Mucosa of stomach (tissue), 1 donor: ENCODE measurements around the gene FGD6.
"Not testable (repeated sequence)": the region's sequence is repeated elsewhere in the genome, so short reads cannot be mapped to it uniquely, and the experiment has no call there.

ENCODE experiments used
- H3K27me3 ChIP-seq: one replicate; pipeline ENCODE4 v1.7.0; 2013; ENCODE audit warnings: mild to moderate bottlenecking, low read length; ENCODE audit not compliant: control insufficient read depth, insufficient read depth
- H3K36me3 ChIP-seq: one replicate; pipeline ENCODE4 v1.7.0; 2013; ENCODE audit warnings: low read length; ENCODE audit not compliant: control insufficient read depth, insufficient read depth
- H3K4me1 ChIP-seq: one replicate; pipeline ENCODE4 v1.7.0; 2013; ENCODE audit warnings: mild to moderate bottlenecking, low read length; ENCODE audit not compliant: control insufficient read depth, insufficient read depth
- H3K4me3 ChIP-seq: one replicate; pipeline ENCODE4 v1.7.0; 2013; ENCODE audit warnings: low read length
- H3K9ac ChIP-seq: one replicate; pipeline ENCODE4 v1.7.0; 2013; ENCODE audit warnings: mild to moderate bottlenecking, low read length, moderate library complexity
- H3K9me3 ChIP-seq: one replicate; pipeline ENCODE4 v1.7.0; 2013; ENCODE audit warnings: mild to moderate bottlenecking, low read length, moderate library complexity; ENCODE audit not compliant: control insufficient read depth
- donor health status: Pancreatic carcinoma.

Gene FGD6

DNA sequence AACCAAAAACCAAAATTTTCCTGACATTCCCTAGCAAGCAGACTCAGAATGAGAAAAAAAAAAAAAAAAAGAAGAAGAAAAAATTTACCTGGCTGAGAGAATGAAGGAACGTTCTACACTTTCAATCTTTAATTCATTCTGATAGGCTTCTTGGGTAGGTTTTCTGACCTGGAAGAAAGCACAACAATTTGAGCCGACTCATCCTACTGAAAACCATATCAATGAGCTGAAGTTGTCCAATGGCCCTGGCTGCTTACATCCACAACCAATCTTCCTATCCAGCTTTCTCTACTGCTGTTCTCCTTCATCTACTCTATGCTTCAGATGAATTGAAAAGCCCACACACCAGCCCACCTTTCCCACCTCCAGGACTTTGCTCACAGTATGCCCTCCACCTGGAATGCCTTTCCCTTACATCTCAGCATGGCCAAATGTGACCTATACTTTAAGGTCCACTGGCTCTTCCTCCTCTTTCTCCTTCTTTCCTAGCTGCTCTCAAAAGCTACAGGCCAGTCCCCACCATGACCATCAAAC, 112.3 kb downstream of the FGD6 start:
- H3K4me3 ChIP-seq: no peak overlapping the region
- peaks cover 23% of the 10 kb centered on the region for H3K4me1 ChIP-seq
- H3K27me3 ChIP-seq: no peaks in the 10 kb centered on the region
- no peaks in the 10 kb centered on the region for H3K9me3 ChIP-seq
- H3K36me3 ChIP-seq: no peaks in the 10 kb centered on the region
- no peak overlapping the region for H3K9ac ChIP-seq

DNA sequence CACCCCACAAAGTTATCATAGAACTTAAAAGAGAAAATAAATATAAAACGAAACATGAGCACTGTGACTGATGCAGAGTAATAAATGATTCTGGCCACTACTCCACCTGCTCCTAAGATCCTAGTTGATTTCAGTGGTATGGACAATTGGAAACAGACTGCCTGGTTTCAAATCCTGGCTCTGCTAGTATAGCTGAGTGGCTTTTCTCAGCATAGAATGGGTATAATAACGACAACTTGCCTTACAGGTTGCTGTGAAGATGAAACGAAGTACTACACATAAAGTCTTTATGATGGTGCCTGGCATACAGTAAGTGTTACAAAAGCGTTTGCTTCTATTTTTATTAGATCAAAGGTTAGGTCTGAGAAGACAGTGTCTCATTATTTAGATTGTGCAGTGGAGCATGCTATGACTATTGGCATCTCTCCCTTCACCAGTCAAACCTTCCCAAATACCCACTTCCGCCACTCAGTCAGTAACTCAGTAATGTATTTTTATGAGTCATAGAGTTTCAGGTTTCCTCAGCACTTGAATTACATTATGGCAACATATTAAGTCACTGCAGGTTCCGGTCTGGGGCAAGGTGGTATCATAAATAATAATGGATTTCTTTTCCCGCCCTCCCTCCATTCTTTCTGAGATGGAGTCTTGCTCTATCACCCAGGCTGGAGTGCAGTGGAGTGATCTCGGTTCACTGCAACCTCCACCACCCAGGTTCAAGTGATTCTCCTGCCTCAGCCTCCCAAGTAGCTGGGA, 114.2 kb downstream of the FGD6 start:
- Histone ChIP-seq H3K4me1 (peaks cover 37% of the 10 kb centered on the region), H3K36me3 (no peaks in the 10 kb centered on the region), H3K4me3 (no peak overlapping the region), H3K27me3 (no peaks in the 10 kb centered on the region), H3K9ac (no peak overlapping the region), H3K9me3 (no peaks in the 10 kb centered on the region)

DNA sequence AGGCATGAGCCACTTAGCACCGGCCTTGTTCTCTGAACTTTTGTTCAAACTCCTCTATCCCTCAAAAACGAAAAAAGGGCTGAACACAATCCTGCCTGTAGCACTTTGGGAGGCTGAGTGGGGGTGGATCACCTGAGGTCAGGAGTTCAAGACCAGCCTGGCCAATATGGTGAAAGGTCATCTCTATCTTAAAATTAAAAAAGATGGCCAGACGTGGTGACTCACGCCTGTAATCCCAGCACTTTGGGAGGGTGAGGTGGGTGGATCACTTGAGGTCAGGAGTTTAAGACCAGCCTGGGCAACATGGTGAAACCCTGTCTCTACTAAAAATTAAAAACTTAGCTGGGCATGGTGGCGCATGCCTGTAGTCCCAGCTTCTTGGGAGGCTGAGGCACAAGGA, 115.3 kb downstream of the FGD6 start:
- H3K36me3 ChIP-seq, H3K27me3 ChIP-seq, H3K9ac ChIP-seq, H3K4me3 ChIP-seq, H3K9me3 ChIP-seq: not testable (repeated sequence)
- peaks cover 45% of the 10 kb centered on the region for H3K4me1 ChIP-seq

- Histone ChIP-seq H3K9me3 (no peaks in the 10 kb centered on the region), H3K4me3 (no peak overlapping the region), H3K27me3 (no peaks in the 10 kb centered on the region), H3K36me3 (no peaks in the 10 kb centered on the region), H3K4me1 (peaks cover 49% of the 10 kb centered on the region), H3K9ac (no peak overlapping the region)
These were observed 116.7 kb downstream of the FGD6 start for GRCh38 chr12:95100264-95101190.

DNA sequence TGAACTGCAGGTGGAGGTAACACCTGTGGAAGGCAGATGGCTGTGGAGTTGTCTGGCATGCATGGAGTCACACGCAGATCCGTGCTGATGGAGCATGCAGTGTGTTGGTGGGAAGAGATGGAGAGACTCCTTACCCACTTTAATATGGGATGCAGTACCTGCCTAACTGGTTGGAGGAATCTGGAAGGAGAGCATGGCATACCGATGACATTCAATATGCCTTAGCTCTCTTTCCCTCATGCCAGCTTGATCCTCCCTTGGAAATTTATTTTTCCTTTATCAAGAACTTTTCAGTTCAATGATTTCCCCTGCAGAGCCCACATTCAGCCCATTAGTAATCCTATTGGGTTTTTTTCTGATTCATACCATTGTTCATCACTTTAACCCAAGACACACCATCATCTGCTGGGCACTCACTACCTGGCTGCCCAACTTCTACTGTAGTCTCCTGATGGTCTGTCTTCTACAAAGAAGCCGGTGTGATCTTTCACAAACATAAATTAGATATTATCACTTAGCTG, 117.9 kb downstream of the FGD6 start:
- H3K9ac ChIP-seq: no peak overlapping the region
- no peaks in the 10 kb centered on the region for H3K9me3 ChIP-seq
- peaks cover 49% of the 10 kb centered on the region for H3K4me1 ChIP-seq
- no peaks in the 10 kb centered on the region for H3K27me3 ChIP-seq
- H3K36me3 ChIP-seq: no peaks in the 10 kb centered on the region
- no peak overlapping the region for H3K4me3 ChIP-seq

DNA sequence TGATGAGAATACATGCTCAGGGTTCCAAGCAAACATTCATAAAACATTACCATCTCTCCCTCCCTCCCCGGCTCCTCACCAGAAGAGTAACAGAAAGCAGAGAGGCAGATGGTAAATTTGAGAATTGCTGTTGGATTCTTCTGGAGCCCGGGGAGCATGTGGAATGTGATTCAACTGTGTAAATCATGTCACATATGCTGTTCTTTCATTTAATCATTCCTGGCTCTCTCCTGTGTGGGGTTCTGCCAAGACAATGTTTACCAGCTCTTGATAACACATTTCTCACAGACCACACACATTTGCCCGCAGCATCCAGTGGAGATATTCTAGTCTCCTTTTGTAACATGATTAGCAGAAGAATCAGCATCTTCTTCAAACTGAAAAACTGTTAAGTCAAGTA, 120.4 kb downstream of the FGD6 start:
- Histone ChIP-seq H3K4me3 (no peak overlapping the region), H3K27me3 (no peaks in the 10 kb centered on the region), H3K4me1 (peaks cover 32% of the 10 kb centered on the region)

GRCh38 chr12:95096378-95096777, 120.9 kb downstream of the FGD6 start:
- no peaks in the 10 kb centered on the region for H3K27me3 ChIP-seq
- H3K36me3 ChIP-seq: no peaks in the 10 kb centered on the region
- peaks cover 32% of the 10 kb centered on the region for H3K4me1 ChIP-seq
- H3K9ac ChIP-seq: no peak overlapping the region
- no peaks in the 10 kb centered on the region for H3K9me3 ChIP-seq
- H3K4me3 ChIP-seq: no peak overlapping the region

More for the DNA sequence above, 120.4 kb downstream of the FGD6 start:
- Histone ChIP-seq H3K36me3 (no peaks in the 10 kb centered on the region), H3K9me3 (no peaks in the 10 kb centered on the region), H3K9ac (no peak overlapping the region)

- not testable (repeated sequence) for H3K36me3 ChIP-seq, H3K27me3 ChIP-seq, H3K4me3 ChIP-seq, H3K9me3 ChIP-seq, H3K9ac ChIP-seq
- H3K4me1 ChIP-seq: peaks cover 32% of the 10 kb centered on the region
These were observed 121.4 kb downstream of the FGD6 start for GRCh38 chr12:95095866-95096265.

DNA sequence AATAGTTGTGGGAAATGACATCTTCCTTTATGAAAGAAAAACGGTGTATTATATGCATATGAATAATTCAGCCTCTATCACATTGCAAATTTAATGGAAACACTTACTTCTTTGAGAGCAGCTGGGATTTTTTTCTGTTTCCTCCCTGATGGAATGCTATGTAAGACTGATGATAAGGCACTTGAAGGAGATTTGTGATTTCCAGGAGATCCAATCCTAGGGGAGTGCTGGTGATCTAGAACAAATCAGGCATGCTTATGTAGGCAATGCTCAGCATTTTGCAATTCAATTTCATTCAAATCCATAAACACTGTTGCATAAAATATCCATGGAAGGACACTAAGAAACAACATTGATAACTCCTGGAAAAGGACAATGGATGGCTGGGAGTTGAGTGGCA, 127.8 kb downstream of the FGD6 start:
- H3K4me3 ChIP-seq: no peak overlapping the region
- H3K4me1 ChIP-seq: no peaks in the 10 kb centered on the region
- H3K27me3 ChIP-seq: no peaks in the 10 kb centered on the region
- H3K36me3 ChIP-seq: no peaks in the 10 kb centered on the region
- no peaks in the 10 kb centered on the region for H3K9me3 ChIP-seq
- H3K9ac ChIP-seq: no peak overlapping the region

DNA sequence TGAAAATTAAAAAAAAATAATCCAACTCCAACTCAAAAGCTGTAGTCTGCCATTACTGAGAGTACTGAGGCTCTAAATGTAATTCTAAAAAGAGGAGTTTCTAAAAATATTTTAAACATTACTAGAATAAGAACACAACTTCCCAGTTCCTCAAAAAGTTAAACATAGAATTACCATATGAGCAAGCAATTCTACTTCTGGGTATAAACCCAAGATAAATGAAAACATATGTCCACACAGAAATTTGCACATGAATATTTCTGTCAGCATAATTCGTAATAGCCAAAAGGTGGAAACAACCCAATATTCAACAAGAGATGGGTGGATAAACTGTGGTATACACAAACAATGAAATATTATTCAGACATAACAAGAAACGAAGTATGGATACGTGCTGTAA, 128.9 kb downstream of the FGD6 start:
- no peak overlapping the region for H3K9ac ChIP-seq
- H3K4me1 ChIP-seq: no peaks in the 10 kb centered on the region
- no peaks in the 10 kb centered on the region for H3K9me3 ChIP-seq
- no peak overlapping the region for H3K4me3 ChIP-seq
- H3K27me3 ChIP-seq: no peaks in the 10 kb centered on the region
- H3K36me3 ChIP-seq: no peaks in the 10 kb centered on the region

- Histone ChIP-seq H3K9ac (no peak overlapping the region), H3K4me1 (no peaks in the 10 kb centered on the region), H3K27me3 (no peaks in the 10 kb centered on the region), H3K9me3 (no peaks in the 10 kb centered on the region), H3K4me3 (no peak overlapping the region), H3K36me3 (no peaks in the 10 kb centered on the region)
These were observed 131.7 kb downstream of the FGD6 start for GRCh38 chr12:95085612-95086011.

- H3K27me3 ChIP-seq: no peaks in the 10 kb centered on the region
- H3K9me3 ChIP-seq: no peaks in the 10 kb centered on the region
- no peaks in the 10 kb centered on the region for H3K36me3 ChIP-seq
- no peaks in the 10 kb centered on the region for H3K4me1 ChIP-seq
- H3K4me3 ChIP-seq: no peak overlapping the region
- no peak overlapping the region for H3K9ac ChIP-seq
These were observed 133.3 kb downstream of the FGD6 start for GRCh38 chr12:95083938-95084337.
